Smooth muscle cell (in vitro differentiated cells): ENCODE measurements around the gene CDC42EP4. TPM values are rescaled to one million over a fixed set of nuclear protein-coding genes. Genes with fewer than 3 reads are reported as not detected.

Source experiments
- DNase-seq: peaks from one replicate; lab custom pipeline; 2025; ENCODE audit not compliant: unreplicated experiment; lab: John Stamatoyannopoulos, UW
- H2AFZ ChIP-seq: fragments of 200-600 bp; sonication (generic); 2 replicates; pipeline ENCODE4 v1.6.0; 2016; ENCODE audit warnings: antibody characterized with exemption, low read depth, mild to moderate bottlenecking
- H3F3A ChIP-seq: fragments of 200-600 bp; sonication (generic); 2 replicates; pipeline ENCODE4 v1.6.0; 2017; ENCODE audit warnings: antibody characterized with exemption, low read depth
- H3K27ac ChIP-seq: fragments of 200-600 bp; sonication (generic); 2 replicates; pipeline ENCODE4 v1.5.1; 2016; ENCODE audit warnings: low read depth, mild to moderate bottlenecking
- H3K27me3 ChIP-seq: fragments of 200-600 bp; sonication (generic); 2 replicates; pipeline ENCODE4 v1.6.1; 2016; ENCODE audit warnings: low read depth, mild to moderate bottlenecking
- H3K36me3 ChIP-seq: fragments of 200-600 bp; sonication (generic); 2 replicates; pipeline ENCODE4 v1.5.1; 2016; ENCODE audit warnings: low read depth
- H3K4me1 ChIP-seq: fragments of 200-600 bp; sonication (generic); 2 replicates; pipeline ENCODE4 v1.5.1; 2016; ENCODE audit warnings: low read depth
- H3K4me2 ChIP-seq: fragments of 200-600 bp; sonication (generic); 2 replicates; pipeline ENCODE4 v1.6.0; 2016; ENCODE audit warnings: mild to moderate bottlenecking
- H3K4me3 ChIP-seq: fragments of 200-600 bp; sonication (generic); 2 replicates; pipeline ENCODE4 v1.5.1; 2016; ENCODE audit warnings: mild to moderate bottlenecking
- H3K79me2 ChIP-seq: fragments of 200-600 bp; sonication (generic); 2 replicates; pipeline ENCODE4 v1.6.0; 2016; ENCODE audit warnings: low read depth, mild to moderate bottlenecking
- H3K9ac ChIP-seq: fragments of 200-600 bp; sonication (generic); 2 replicates; pipeline ENCODE4 v1.6.0; 2016; ENCODE audit warnings: low read depth
- H3K9me3 ChIP-seq: fragments of 200-600 bp; sonication (generic); replicated peaks from 2 replicates; pipeline ENCODE4 v1.5.1; 2016; ENCODE audit warnings: low read depth
- H4K20me1 ChIP-seq: fragments of 200-600 bp; sonication (generic); 2 replicates; pipeline ENCODE4 v1.6.0; 2016; ENCODE audit warnings: low read depth
- WGBS: methylation state at CpG from one replicate; pipeline ENCODE4 v1.1.7; 2016; ENCODE audit warnings: low lambda C conversion rate; 5-methylcytosine and 5-hydroxymethylcytosine counted together
- polyA plus RNA-seq: library from polyadenylated mRNA; unstranded; fragments of >200 nt; fragmentation: Nextera tagmentation; extraction: Ambion mirVana; gene quantifications from 2 replicates; pipeline ENCODE4 v1.2.1, GENCODE V29; 2016
- total RNA-seq: library from RNA; depleted of rRNA; stranded (reverse); fragments of >200 nt; gene quantifications from 2 replicates; pipeline ENCODE4 v1.2.3, GENCODE V29; 2014
- TF ChIP-seq, protein P1 (sequence below): fragments of 200-600 bp; sonication (generic); IDR thresholded peaks from 2 replicates; pipeline ENCODE4 v1.5.1; 2017; ENCODE audit warnings: borderline replicate concordance, mild to moderate bottlenecking, antibody characterized with exemption; ENCODE audit not compliant: insufficient read depth, poor library complexity, severe bottlenecking

CDC42EP4 gene
- total and polyA plus RNA-seq, 2 experiments from 2014 or later, result 15.1 to 21.4 TPM

DNA sequence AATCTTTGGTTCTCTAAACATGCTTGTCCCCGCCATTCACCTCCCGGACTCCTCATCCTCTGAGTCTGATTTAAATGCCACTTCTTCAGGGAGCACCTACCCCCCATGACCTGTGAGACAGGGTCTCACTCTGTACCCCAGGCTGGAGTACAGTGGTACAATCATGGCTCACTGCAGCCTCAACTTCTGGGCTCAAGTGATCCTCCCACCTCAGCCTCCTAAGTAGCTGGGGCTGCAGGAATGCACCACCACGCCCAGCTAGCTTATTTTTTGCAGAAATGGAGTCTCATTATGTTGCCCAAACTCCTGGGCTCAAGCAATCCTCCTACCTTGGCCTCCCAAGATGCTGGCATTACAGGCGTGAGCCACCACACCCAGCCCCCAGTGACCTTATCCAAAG is 37.3 kb downstream of the CDC42EP4 start:
- Histone ChIP-seq H3K79me2 (no peaks in the 10 kb centered on the region), H3K27ac (no peak overlapping the region), H3K27me3 (no peaks in the 10 kb centered on the region), H3K9me3 (no peaks in the 10 kb centered on the region), H3K4me3 (no peak overlapping the region), H3K4me2 (no peak overlapping the region), H3F3A (no peaks in the 10 kb centered on the region), H4K20me1 (no peaks in the 10 kb centered on the region), H3K9ac (no peak overlapping the region), H3K4me1 (no peaks in the 10 kb centered on the region), H3K36me3 (no peaks in the 10 kb centered on the region), H2AFZ (no peak overlapping the region)
- 95% methylated on average over 4 of the region's 4 CpGs for WGBS
- DNase-seq, result no peak
- TF ChIP-seq, protein P1, sequence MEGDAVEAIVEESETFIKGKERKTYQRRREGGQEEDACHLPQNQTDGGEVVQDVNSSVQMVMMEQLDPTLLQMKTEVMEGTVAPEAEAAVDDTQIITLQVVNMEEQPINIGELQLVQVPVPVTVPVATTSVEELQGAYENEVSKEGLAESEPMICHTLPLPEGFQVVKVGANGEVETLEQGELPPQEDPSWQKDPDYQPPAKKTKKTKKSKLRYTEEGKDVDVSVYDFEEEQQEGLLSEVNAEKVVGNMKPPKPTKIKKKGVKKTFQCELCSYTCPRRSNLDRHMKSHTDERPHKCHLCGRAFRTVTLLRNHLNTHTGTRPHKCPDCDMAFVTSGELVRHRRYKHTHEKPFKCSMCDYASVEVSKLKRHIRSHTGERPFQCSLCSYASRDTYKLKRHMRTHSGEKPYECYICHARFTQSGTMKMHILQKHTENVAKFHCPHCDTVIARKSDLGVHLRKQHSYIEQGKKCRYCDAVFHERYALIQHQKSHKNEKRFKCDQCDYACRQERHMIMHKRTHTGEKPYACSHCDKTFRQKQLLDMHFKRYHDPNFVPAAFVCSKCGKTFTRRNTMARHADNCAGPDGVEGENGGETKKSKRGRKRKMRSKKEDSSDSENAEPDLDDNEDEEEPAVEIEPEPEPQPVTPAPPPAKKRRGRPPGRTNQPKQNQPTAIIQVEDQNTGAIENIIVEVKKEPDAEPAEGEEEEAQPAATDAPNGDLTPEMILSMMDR, result no peak

DNA sequence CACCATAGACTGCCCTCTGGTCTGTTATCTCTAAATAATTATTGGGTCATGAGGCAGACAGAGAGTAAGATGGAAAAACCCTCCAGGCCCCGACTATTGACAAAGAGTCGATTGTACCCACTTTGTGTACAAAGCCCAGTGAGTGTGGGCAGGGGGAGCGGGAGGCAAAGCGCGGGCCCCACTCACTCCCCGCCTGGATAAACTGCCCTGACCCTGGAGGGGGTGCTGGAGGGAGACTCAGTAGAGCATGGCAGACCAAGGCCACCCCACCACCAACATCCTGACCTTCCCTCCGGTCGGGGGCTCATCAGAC is 38.9 kb downstream of the CDC42EP4 start:
- H3K4me1 ChIP-seq, result no peaks in the 10 kb centered on the region
- H3K27ac ChIP-seq, result no peak overlapping the region
- no peaks in the 10 kb centered on the region for H3K9me3 ChIP-seq
- no peak overlapping the region for H3K4me2 ChIP-seq
- H4K20me1 ChIP-seq, result no peaks in the 10 kb centered on the region
- no peak overlapping the region for H3K9ac ChIP-seq
- TF ChIP-seq, protein P1, result no peak
- H3F3A ChIP-seq, result no peaks in the 10 kb centered on the region
- no peak overlapping the region for H3K4me3 ChIP-seq
- no peaks in the 10 kb centered on the region for H3K27me3 ChIP-seq
- no peaks in the 10 kb centered on the region for H3K36me3 ChIP-seq
- H2AFZ ChIP-seq, result no peak overlapping the region
- WGBS, result 81% methylated on average over 8 of the region's 8 CpGs
- DNase-seq, result no peak
- H3K79me2 ChIP-seq, result no peaks in the 10 kb centered on the region

DNA sequence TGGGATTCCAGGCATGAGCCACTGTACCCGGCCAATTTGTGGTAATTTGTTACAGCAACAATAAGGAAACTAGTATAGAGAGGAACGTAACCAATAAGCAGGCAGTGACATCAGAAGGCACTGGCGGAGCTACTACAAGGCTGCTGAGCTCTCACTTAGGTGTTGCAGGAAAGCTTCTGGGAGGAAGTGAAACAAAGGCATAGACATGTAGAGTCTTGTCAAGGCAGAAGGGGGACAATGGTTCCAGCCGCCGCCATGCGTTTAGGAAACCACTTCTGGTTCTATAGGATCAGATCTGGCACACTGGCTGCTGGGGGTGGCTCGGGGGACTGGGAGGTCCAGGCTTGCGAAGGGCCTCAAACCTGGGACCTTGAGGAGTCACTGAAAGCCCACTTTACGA is 40.7 kb downstream of the CDC42EP4 start:
- no peaks in the 10 kb centered on the region for H3F3A ChIP-seq
- no peak overlapping the region for H3K27ac ChIP-seq
- H3K9ac ChIP-seq, result no peak overlapping the region
- TF ChIP-seq, protein P1, result no peak
- H3K4me1 ChIP-seq, result no peaks in the 10 kb centered on the region
- no peaks in the 10 kb centered on the region for H4K20me1 ChIP-seq
- H3K27me3 ChIP-seq, result no peaks in the 10 kb centered on the region
- no peaks in the 10 kb centered on the region for H3K79me2 ChIP-seq
- no peaks in the 10 kb centered on the region for H3K9me3 ChIP-seq
- no peaks in the 10 kb centered on the region for H3K36me3 ChIP-seq
- H3K4me3 ChIP-seq, result no peak overlapping the region
- DNase-seq, result no peak
- 85% methylated on average over 9 of the region's 9 CpGs for WGBS
- no peak overlapping the region for H2AFZ ChIP-seq
- no peak overlapping the region for H3K4me2 ChIP-seq

- WGBS, result 94% methylated on average over 1 of the region's 1 CpG
- no peak overlapping the region for H2AFZ ChIP-seq
- H3K4me3 ChIP-seq, result no peak overlapping the region
- no peak for DNase-seq
- H3K36me3 ChIP-seq, result no peaks in the 10 kb centered on the region
- no peak overlapping the region for H3K4me2 ChIP-seq
- no peaks in the 10 kb centered on the region for H4K20me1 ChIP-seq
- no peak overlapping the region for H3K27ac ChIP-seq
- TF ChIP-seq, protein P1, result no peak
- H3K4me1 ChIP-seq, result no peaks in the 10 kb centered on the region
- no peaks in the 10 kb centered on the region for H3F3A ChIP-seq
- H3K27me3 ChIP-seq, result no peaks in the 10 kb centered on the region
- H3K79me2 ChIP-seq, result no peaks in the 10 kb centered on the region
- no peaks in the 10 kb centered on the region for H3K9me3 ChIP-seq
- H3K9ac ChIP-seq, result no peak overlapping the region
Measured at GRCh38 chr17:73269791-73270190, 42.0 kb downstream of the CDC42EP4 start.
